ENCODE results near the gene BMF.

The BMF gene

GRCh38 chr15:40047415-40048210 lies 61.1 kb downstream of the BMF start:
- DNase-seq: peak; percentile 47

GRCh38 chr15:40046721-40047414 lies 61.8 kb downstream of the BMF start:
- no peak for DNase-seq

GRCh38 chr15:40045572-40046217 lies 63.0 kb downstream of the BMF start:
- no peak for DNase-seq

GRCh38 chr15:40044717-40045571 lies 63.7 kb downstream of the BMF start:
- DNase-seq: peak; percentile 85

- no peak for DNase-seq
These were observed 64.6 kb downstream of the BMF start for GRCh38 chr15:40043927-40044716.

- DNase-seq: no peak
These were observed 65.8 kb downstream of the BMF start for GRCh38 chr15:40042791-40043320.

GRCh38 chr15:40040770-40041169 lies 67.9 kb downstream of the BMF start:
- no peak for DNase-seq

GRCh38 chr15:40040293-40040635 lies 68.4 kb downstream of the BMF start:
- DNase-seq: no peak

GRCh38 chr15:40038638-40039543 lies 69.8 kb downstream of the BMF start, which contains the start of gene SRP14:
Gene SRP14, minus strand, starts transcription at chr15:40039181. Its CDS starts 65 bp downstream, at chr15:40039116.
- DNase-seq: peak; percentile 96

- DNase-seq: no peak
These were observed 70.4 kb downstream of the BMF start for GRCh38 chr15:40038275-40038637.
